NT2/D1 (cell line): ENCODE data around the gene WDR36.

Experiments
- DNase-seq: peaks from one replicate; pipeline ENCODE4 v3.0.0-alpha.2; 2011; ENCODE audit warnings: low read depth, low spot score
- H3K27me3 ChIP-seq: 2 replicates; pipeline ENCODE4 v1.6.0; 2011; ENCODE audit warnings: mild to moderate bottlenecking; ENCODE audit not compliant: insufficient read length, insufficient read depth
- H3K36me3 ChIP-seq: 2 replicates; pipeline ENCODE4 v1.6.1; 2011; ENCODE audit warnings: mild to moderate bottlenecking, low read length, mixed read lengths; ENCODE audit not compliant: insufficient read depth, insufficient read length
- H3K4me1 ChIP-seq: 2 replicates; pipeline ENCODE4 v1.5.1; 2011; ENCODE audit not compliant: insufficient read depth, insufficient read length
- H3K4me3 ChIP-seq: 2 replicates; pipeline ENCODE4 v1.5.1; 2011; ENCODE audit warnings: low read depth; ENCODE audit not compliant: insufficient read length
- H3K9ac ChIP-seq: 2 replicates; pipeline ENCODE4 v1.6.0; 2011; ENCODE audit warnings: low read depth; ENCODE audit not compliant: insufficient read length
- H3K9me3 ChIP-seq: 2 replicates; pipeline ENCODE4 v1.5.1; 2011; ENCODE audit warnings: mild to moderate bottlenecking, low read length; ENCODE audit not compliant: insufficient read depth
- SUZ12 ChIP-seq: IDR thresholded peaks from 2 replicates; pipeline ENCODE4 v1.6.1; 2011; ENCODE audit not compliant: insufficient read length, insufficient read depth; ENCODE audit errors: extremely low read depth
- YY1 ChIP-seq: IDR thresholded peaks from 2 replicates; pipeline ENCODE4 v1.6.1; 2011; ENCODE audit not compliant: insufficient read length, insufficient read depth
- ZNF274 ChIP-seq: IDR thresholded peaks from 2 replicates; pipeline ENCODE4 v1.6.1; 2011; ENCODE audit warnings: mild to moderate bottlenecking, low read depth, low read length

Gene WDR36

GRCh38 chr5:111119856-111120255 is 27.7 kb downstream of the WDR36 start:
- peaks cover 52% of the 10 kb centered on the region for H3K36me3 ChIP-seq
- no peak overlapping the region for H3K9ac ChIP-seq
- H3K4me1 ChIP-seq = no peaks in the 10 kb centered on the region
- no peak for DNase-seq
- no peaks in the 10 kb centered on the region for H3K9me3 ChIP-seq
- TF ChIP-seq SUZ12 = no peak
- H3K4me3 ChIP-seq = no peak overlapping the region
- H3K27me3 ChIP-seq = no peaks in the 10 kb centered on the region

- H3K27me3 ChIP-seq = no peaks in the 10 kb centered on the region
- no peak overlapping the region for H3K4me3 ChIP-seq
- TF ChIP-seq YY1 (no peak), SUZ12 (no peak)
- H3K9me3 ChIP-seq = no peaks in the 10 kb centered on the region
- no peak overlapping the region for H3K9ac ChIP-seq
- H3K4me1 ChIP-seq = no peaks in the 10 kb centered on the region
- H3K36me3 ChIP-seq = peaks cover 56% of the 10 kb centered on the region
- DNase-seq = no peak
Measured at GRCh38 chr5:111120911-111121310, 28.8 kb downstream of the WDR36 start.

DNA sequence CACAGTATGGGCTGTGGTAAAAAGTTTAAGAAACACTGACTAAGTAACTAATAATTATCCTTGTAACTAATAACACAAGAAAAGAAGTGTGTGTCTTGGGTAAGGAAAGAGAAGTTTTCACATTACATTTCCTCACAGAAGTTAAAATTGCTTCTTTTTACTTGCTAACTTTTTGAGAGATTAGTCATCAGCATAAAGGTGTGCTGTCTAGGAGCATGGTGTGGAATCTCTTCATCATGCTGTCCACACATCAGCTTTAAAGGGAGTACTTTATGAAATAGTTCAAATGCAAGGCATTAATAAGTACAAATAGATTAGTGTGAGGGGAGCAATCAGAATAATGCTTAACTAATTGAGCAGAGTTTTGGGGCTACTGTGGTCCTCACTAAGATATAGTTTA is 29.8 kb downstream of the WDR36 start:
- DNase-seq = no peak
- Histone ChIP-seq H3K9me3 (no peaks in the 10 kb centered on the region), H3K4me3 (no peak overlapping the region), H3K4me1 (no peaks in the 10 kb centered on the region), H3K36me3 (peaks cover 66% of the 10 kb centered on the region), H3K9ac (no peak overlapping the region), H3K27me3 (no peaks in the 10 kb centered on the region)
- no peak for TF ChIP-seq YY1
- TF ChIP-seq SUZ12 = no peak
- TF ChIP-seq ZNF274 = no peak

- no peak for TF ChIP-seq YY1
- TF ChIP-seq SUZ12 = no peak
- no peak for TF ChIP-seq ZNF274
- Histone ChIP-seq H3K27me3 (no peaks in the 10 kb centered on the region), H3K4me3 (no peak overlapping the region), H3K36me3 (peaks cover 67% of the 10 kb centered on the region), H3K9ac (no peak overlapping the region), H3K9me3 (no peaks in the 10 kb centered on the region), H3K4me1 (no peaks in the 10 kb centered on the region)
- DNase-seq = no peak
Measured at GRCh38 chr5:111122398-111122797, 30.2 kb downstream of the WDR36 start.

DNA sequence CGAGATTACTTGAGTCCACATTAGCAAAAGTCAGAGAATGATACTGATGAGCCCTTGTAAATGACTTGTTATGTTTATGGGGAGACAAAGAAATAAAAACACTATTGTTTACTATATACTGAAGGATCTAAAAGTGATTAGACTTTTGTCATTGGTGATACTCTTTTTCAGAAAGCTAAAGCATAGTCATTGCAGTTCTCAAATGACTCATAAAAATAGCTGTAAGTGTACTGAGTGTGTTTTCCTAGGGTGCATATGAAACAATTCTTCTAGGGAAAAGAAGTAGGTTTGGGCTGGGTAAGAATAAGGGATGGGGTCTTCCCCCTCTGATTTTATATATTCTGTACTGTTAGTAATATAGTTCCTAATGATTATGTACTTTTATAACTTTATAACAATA is 32.6 kb downstream of the WDR36 start:
- H3K36me3 ChIP-seq = peaks cover 65% of the 10 kb centered on the region
- no peaks in the 10 kb centered on the region for H3K9me3 ChIP-seq
- no peak for DNase-seq
- H3K27me3 ChIP-seq = no peaks in the 10 kb centered on the region
- no peak for TF ChIP-seq ZNF274
- TF ChIP-seq YY1 = no peak
- no peaks in the 10 kb centered on the region for H3K4me1 ChIP-seq
- H3K4me3 ChIP-seq = no peak overlapping the region
- H3K9ac ChIP-seq = no peak overlapping the region

- H3K4me1 ChIP-seq = no peaks in the 10 kb centered on the region
- TF ChIP-seq ZNF274 = no peak
- TF ChIP-seq YY1 = no peak
- TF ChIP-seq SUZ12 = no peak
- no peak for DNase-seq
- H3K9me3 ChIP-seq = no peaks in the 10 kb centered on the region
- H3K9ac ChIP-seq = no peak overlapping the region
- no peak overlapping the region for H3K4me3 ChIP-seq
- peaks cover 49% of the 10 kb centered on the region for H3K36me3 ChIP-seq
- no peaks in the 10 kb centered on the region for H3K27me3 ChIP-seq
Measured at GRCh38 chr5:111126896-111127295, 34.7 kb downstream of the WDR36 start.

- Histone ChIP-seq H3K36me3 (peaks cover 42% of the 10 kb centered on the region), H3K9ac (no peak overlapping the region), H3K4me1 (no peaks in the 10 kb centered on the region), H3K27me3 (no peaks in the 10 kb centered on the region), H3K9me3 (no peaks in the 10 kb centered on the region), H3K4me3 (no peak overlapping the region)
- no peak for TF ChIP-seq ZNF274
- TF ChIP-seq YY1 = no peak
- no peak for TF ChIP-seq SUZ12
- peak; percentile 28 for DNase-seq
Measured at GRCh38 chr5:111127453-111128195, 35.5 kb downstream of the WDR36 start.

DNA sequence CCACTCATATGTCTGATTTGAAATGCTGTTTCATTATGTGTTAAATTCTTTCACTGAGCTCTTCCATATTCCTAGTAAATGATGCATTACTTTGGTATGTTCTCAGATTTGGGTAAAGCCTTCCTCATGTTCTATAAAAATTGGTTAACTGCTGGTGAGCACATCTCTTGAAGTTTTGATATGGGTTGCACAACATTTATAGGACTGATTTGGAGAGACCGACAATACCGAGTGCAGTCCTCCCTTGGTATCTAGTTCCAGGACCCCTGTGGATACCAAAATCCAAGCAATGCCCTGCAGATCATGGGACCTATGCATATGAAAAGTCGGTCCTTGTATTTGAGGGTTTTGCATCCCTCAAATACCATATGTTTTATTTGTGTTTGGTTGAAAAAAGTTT is 37.8 kb downstream of the WDR36 start:
- TF ChIP-seq ZNF274 (no peak), YY1 (no peak), SUZ12 (no peak)

More for the DNA sequence above, 37.8 kb downstream of the WDR36 start:
- no peak overlapping the region for H3K4me3 ChIP-seq
- H3K4me1 ChIP-seq = no peaks in the 10 kb centered on the region
- peaks cover 23% of the 10 kb centered on the region for H3K36me3 ChIP-seq
- no peaks in the 10 kb centered on the region for H3K9me3 ChIP-seq
- no peaks in the 10 kb centered on the region for H3K27me3 ChIP-seq
- no peak for DNase-seq
- no peak overlapping the region for H3K9ac ChIP-seq
